Nephron progenitor cell (in vitro differentiated cells): ENCODE results near the gene TOP2B.

Experiments used
- DNase-seq: peaks from one replicate; pipeline ENCODE4 v3.0.0; 2021
- H3K27ac Mint-ChIP-seq: 2 replicates; pipeline ENCODE4 v1.8.0; 2021; ENCODE audit warnings: mild to moderate bottlenecking, moderate library complexity, mixed read lengths
- H3K27me3 Mint-ChIP-seq: 2 replicates; pipeline ENCODE4 v1.8.0; 2021; ENCODE audit warnings: mild to moderate bottlenecking, low read depth, mixed read lengths; ENCODE audit not compliant: poor library complexity
- H3K36me3 Mint-ChIP-seq: 2 replicates; pipeline ENCODE4 v1.8.0; 2021; ENCODE audit warnings: low read depth, mixed read lengths
- H3K4me1 Mint-ChIP-seq: 2 replicates; pipeline ENCODE4 v1.8.0; 2021; ENCODE audit warnings: mixed read lengths
- H3K4me3 Mint-ChIP-seq: 2 replicates; pipeline ENCODE4 v1.8.0; 2021; ENCODE audit warnings: mild to moderate bottlenecking, moderate library complexity, mixed read lengths
- H3K9me3 Mint-ChIP-seq: 2 replicates; pipeline ENCODE4 v1.8.0; 2021; ENCODE audit warnings: mild to moderate bottlenecking, moderate library complexity, mixed read lengths
- CTCF ChIP-seq: fragments of 200-600 bp; sonication (generic); IDR thresholded peaks from 2 replicates; pipeline ENCODE4 v1.5.0; 2021; ENCODE audit warnings: antibody characterized with exemption

Gene TOP2B

GRCh38 chr3:25658836-25659235 lies 5.9 kb downstream of the TOP2B start:
- peaks cover 51% of the 10 kb centered on the region for H3K4me1 Mint-ChIP-seq
- no peaks in the 10 kb centered on the region for H3K27me3 Mint-ChIP-seq
- H3K4me3 Mint-ChIP-seq, result no peak overlapping the region
- H3K36me3 Mint-ChIP-seq, result peaks cover 47% of the 10 kb centered on the region
- H3K9me3 Mint-ChIP-seq, result peaks cover 28% of the 10 kb centered on the region
- TF ChIP-seq CTCF, result no peak
- DNase-seq, result no peak
- H3K27ac Mint-ChIP-seq, result peak overlapping the region; percentile 11

- Mint-ChIP-seq H3K4me3 (no peak overlapping the region), H3K27ac (no peak overlapping the region), H3K4me1 (peaks cover 43% of the 10 kb centered on the region), H3K27me3 (no peaks in the 10 kb centered on the region), H3K9me3 (peaks cover 44% of the 10 kb centered on the region), H3K36me3 (peaks cover 63% of the 10 kb centered on the region)
- no peak for TF ChIP-seq CTCF
- no peak for DNase-seq
Observed at GRCh38 chr3:25657293-25657692, 7.4 kb downstream of the TOP2B start.

- Mint-ChIP-seq H3K4me3 (no peak overlapping the region), H3K27ac (no peak overlapping the region), H3K4me1 (peaks cover 27% of the 10 kb centered on the region), H3K9me3 (peaks cover 60% of the 10 kb centered on the region), H3K36me3 (peaks cover 78% of the 10 kb centered on the region), H3K27me3 (no peaks in the 10 kb centered on the region)
- TF ChIP-seq CTCF, result no peak
- DNase-seq, result no peak
Observed at GRCh38 chr3:25655659-25656058, 9.0 kb downstream of the TOP2B start.

- no peak overlapping the region for H3K27ac Mint-ChIP-seq
- no peak for TF ChIP-seq CTCF
- peaks cover 82% of the 10 kb centered on the region for H3K36me3 Mint-ChIP-seq
- DNase-seq, result no peak
- H3K27me3 Mint-ChIP-seq, result no peaks in the 10 kb centered on the region
- no peak overlapping the region for H3K4me3 Mint-ChIP-seq
- peaks cover 71% of the 10 kb centered on the region for H3K9me3 Mint-ChIP-seq
- H3K4me1 Mint-ChIP-seq, result peaks cover 16% of the 10 kb centered on the region
Observed at GRCh38 chr3:25654576-25654975, 10.1 kb downstream of the TOP2B start.

- no peak for DNase-seq
- Mint-ChIP-seq H3K4me3 (no peak overlapping the region), H3K27ac (no peak overlapping the region), H3K4me1 (peaks cover 9% of the 10 kb centered on the region), H3K27me3 (no peaks in the 10 kb centered on the region), H3K9me3 (peaks cover 79% of the 10 kb centered on the region), H3K36me3 (peaks cover 88% of the 10 kb centered on the region)
- TF ChIP-seq CTCF, result no peak
Observed at GRCh38 chr3:25653322-25653721, 11.4 kb downstream of the TOP2B start.

- H3K4me3 Mint-ChIP-seq, result no peak overlapping the region
- peaks cover 92% of the 10 kb centered on the region for H3K36me3 Mint-ChIP-seq
- DNase-seq, result no peak
- peaks cover 13% of the 10 kb centered on the region for H3K4me1 Mint-ChIP-seq
- H3K9me3 Mint-ChIP-seq, result peaks cover 83% of the 10 kb centered on the region
- H3K27ac Mint-ChIP-seq, result no peak overlapping the region
- no peak for TF ChIP-seq CTCF
- peaks cover 1% of the 10 kb centered on the region for H3K27me3 Mint-ChIP-seq
Observed at GRCh38 chr3:25652921-25653320, 11.8 kb downstream of the TOP2B start.
